Activated CD8-positive, alpha-beta memory T cell treated with anti-CD3 and anti-CD28 coated beads, Interleukin-2, amount 50 U/mL, for 4 hours (primary cell): ENCODE results near the gene GMPR2.

ENCODE experiments used
- DNase-seq: peaks from one replicate; pipeline ENCODE4 v3.0.0-alpha.2; 2020

Gene GMPR2

DNA sequence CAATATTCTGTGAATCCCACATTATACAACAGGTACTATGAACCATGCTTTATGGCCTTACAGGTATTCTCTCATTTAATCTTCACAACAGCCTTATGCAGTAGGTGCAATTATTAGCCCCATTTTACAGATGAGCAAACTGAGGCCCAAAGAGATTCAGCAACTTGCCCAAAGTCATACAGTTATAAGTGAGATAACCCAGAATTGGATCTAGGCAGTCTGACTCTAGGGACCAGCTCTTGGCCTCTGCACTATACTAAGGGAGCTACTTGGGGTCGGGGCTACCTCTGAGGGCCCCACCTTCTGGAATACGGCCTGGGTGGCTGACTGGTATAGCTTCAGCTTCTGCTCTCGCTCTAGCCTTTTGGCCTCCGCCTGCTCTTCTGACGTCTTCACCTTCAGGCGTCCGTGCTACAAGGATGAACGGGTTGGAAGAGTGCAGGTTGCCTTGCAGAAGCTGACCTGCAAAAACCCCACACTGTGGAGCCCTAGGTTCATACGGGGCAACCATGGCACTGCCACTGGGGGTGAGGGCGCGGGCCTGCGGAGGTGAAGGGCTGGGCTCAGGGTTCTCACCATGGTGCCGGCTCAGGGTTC lies 37.9 kb downstream of the GMPR2 start:
- DNase-seq: no peak

GRCh38 chr14:24271134-24271833 lies 38.6 kb downstream of the GMPR2 start, which contains the start of gene RABGGTA:
TSS of gene RABGGTA (minus strand) at chr14:24271597. CDS start at chr14:24271115, 482 bp downstream.
- DNase-seq: peak; percentile 89

DNA sequence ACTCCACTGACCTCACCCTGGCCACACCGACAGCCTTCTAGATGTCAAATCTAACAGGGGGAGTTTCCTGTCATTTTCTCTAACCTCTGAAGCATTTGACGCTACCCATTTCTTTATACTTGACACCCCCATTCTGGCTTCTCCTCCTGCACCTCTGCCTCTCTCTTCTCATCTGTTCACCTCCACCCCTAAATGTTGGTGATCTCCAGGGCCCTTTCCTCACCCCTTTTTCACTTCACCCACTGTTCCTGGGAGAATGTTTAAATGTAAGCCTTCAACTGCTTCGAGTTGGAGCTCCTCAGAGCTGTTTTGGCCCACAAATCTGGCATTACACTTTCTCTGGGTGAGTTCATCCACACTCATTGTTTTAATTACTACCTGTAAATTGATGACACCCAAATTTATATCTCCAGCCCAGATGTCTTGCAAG lies 39.1 kb downstream of the GMPR2 start:
- no peak for DNase-seq

DNA sequence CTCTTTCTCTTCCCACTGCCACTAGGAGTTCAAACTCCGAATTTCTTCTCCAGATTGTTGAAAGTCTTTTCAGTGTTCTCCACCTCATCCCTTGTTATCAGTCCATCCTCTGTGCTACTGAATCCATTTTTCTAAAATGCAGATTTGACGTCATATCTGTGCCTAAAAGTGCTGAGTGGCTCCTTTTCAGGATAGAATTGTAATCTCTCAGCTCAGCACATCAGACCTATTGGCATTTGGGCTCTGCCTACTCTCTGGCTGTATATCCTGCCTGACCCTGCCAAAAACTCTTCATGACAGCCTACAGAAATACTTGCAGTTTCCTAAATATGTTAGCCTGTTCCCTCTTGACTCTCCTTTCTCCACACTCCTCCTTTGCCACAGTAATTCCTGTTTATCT lies 39.7 kb downstream of the GMPR2 start:
- no peak for DNase-seq

DNA sequence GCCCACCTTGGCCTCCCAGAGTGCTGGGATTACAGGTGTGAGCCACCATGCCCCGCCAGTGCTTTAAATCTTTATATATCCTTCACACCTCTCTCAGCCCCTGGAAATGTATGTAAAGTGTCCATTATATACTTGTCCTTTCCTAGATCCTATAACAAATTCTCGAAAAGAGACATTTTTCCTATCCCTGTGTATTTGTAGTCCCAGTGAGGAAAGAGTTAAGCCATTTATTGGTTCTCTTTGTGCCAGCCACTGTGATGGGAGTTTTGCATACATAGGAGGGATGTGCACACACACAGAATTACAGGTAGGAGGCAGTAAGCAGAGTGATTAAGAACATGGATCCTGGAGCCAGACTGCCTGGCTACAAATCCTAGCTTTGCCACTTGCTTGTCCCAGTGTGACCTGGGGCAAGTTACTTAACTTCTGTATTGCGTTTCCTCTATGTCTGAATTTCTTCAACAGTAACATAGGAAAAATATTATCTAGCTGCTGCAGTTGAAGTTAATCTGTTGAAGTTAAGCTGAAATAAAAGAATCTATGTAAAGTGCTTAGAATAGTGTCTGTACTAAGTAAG lies 40.8 kb downstream of the GMPR2 start:
- DNase-seq: no peak

DNA sequence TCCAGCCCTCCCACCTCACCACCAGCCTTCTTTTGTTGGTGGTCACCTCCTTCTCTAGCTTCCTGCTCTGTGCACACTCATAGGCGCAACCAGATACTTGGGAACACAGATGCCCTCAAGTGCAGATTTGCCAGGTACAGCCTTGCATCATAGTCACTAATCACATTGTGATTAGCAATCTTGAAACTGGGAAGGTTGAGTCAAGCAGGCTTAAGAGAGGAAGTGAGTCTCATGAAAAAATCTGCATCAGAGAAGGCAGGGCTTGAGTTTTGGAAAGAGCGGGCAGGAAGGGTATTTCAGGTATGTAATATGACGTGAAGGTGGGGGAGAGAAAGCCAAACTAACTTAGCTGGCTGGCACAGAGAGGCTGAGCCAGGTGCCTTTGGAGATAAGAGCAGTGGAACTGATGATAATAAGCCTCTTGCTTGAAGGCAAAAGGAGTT lies 41.4 kb downstream of the GMPR2 start:
- DNase-seq: no peak

GRCh38 chr14:24277071-24277470 lies 44.3 kb downstream of the GMPR2 start:
- no peak for DNase-seq

GRCh38 chr14:24277606-24278321 lies 45.0 kb downstream of the GMPR2 start:
- DNase-seq: no peak

DNA sequence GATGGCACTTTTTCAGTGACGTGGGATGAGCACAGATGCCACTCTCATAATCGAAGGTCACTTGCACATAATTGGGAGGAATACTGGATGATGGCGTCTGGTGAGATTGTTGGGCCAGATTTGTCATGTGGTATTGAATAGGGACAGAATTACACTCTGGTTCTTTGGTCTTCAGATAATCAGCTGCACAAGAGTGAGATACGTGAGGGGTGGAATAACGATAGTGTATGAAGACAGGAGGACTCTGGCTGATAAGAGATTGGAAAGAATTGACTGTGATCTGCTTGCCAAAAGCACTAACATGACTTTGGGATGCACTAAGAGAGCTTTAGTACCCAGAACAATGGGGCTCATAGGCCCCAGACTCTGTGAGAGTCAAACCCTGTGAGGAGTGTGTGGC lies 45.7 kb downstream of the GMPR2 start:
- DNase-seq: no peak

DNA sequence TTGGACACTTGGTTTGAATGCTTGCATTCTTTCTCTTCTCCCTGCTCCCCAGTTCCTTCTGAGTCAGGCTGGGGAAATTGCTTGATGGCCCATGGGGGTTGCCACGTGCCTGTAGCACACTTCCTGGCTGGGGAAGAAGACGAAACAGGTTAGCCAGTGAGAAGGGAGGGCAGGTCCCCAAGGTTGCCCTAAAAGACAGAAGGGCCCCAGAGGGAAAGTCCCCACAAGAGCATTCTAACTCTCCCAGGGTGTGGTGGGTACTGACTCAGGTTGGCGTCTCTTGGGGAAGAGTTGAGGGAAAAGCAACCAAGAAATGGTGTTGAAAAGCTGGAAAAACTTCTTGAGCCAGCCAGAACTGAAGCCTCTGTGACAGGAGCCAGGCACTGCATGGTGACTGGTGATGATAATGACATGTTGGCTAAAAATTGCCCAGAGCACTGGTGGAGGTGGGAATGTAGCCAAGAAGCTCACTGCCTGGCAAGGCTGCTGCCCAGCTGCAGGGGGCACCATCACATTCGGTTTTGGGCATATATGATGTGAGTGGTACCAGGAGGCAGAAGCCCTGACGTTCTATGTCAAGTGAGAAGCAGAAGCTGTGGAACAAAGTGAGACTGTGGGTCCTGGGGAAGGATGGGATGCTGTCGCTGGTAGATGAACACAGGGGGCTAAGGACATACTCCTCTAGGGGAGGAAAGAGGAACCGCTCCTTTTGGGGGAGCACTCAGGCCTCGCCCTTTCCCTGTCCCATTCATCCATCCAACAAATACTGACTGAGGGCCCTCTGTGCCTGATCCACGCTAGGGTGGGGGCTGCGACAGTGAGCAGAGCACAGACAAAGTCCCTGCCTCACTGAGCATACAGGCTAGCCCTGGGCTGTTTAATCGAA lies 46.8 kb downstream of the GMPR2 start:
- DNase-seq: peak; percentile 28

DNA sequence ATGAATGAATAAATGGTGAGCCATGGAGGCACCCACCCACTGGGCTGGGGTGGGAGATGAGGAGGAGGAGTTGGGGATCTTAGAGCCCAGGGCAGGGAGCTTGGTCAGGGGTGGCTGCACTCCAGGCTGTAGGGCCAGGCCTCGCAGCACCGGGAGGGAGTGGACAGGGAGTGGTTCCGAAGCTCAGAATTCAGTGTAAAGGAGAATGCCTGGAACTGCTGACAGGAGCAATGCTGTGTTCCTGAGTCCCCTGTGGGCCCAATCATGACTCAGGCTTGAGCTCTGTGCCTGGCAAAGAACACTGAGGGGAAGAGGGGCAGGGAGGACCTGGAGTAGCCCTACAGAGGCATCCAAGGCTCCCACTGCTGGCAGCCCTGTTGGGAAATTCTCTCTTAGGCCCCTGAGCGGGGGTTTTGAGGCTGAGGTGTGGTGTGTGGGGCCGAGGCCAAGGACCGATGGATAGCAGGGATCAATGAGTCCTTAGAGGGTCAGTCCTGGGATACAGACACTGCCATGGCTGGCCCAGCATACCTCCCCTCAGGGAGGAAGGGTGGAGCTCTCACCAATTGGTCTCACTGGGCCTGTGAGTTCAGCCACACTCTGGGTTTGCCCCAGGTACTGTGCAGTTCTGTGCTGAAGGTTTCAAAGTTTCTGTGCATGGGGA lies 48.2 kb downstream of the GMPR2 start:
- DNase-seq: no peak

GRCh38 chr14:24281636-24282035 lies 48.9 kb downstream of the GMPR2 start:
- DNase-seq: no peak

DNA sequence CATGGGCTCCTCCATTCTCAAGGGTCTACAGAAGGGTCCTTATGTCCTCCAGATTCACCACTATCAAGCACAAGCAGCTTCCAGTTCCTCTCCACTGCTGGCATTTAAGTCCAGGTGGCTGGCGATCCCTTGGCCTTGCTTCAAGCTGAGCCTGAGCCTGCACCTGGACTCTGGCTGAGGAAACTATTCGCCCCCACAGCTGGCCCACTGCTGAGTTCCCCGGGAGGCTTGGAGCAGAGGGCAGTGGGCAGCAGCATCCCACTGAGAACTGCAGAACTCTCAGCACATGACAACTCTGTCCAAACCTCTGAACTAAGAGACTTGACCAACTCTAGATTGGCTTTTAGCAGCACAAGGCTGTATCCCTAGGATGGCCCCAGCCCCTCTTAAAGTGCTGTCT lies 50.0 kb downstream of the GMPR2 start:
- DNase-seq: no peak

DNA sequence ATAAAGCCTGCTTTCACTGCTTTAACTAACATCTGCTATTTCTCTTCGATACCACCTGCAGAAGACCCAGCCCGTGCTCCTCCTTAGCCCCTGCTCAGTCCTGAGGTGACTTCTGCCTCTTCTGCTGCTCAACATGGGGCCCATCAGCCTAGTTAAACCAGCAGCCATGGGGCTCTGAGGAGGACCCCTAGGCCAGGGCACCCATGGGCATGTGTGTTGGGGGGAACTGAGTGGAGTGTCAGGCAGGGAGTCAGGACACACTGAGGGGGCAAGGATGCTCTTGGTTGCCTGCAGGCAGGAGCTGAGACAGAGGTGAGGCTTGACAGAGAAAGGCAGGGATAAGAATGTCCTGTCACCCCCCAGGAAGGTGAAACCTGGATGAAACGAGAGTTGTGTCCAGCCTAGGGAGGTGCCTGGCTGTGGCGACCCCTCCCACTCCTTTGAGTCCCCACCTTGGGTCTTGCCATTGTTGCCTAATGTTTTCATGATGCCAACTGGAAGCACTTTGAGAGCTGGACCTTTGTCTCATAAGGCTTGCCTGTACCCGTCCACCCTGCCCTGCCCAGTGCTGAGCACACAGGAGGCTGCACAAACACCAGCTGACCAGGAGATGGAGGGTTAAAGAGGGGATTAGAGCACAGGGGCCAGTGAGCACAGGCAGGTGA lies 51.2 kb downstream of the GMPR2 start:
- no peak for DNase-seq

- no peak for DNase-seq
Measured at GRCh38 chr14:24284501-24285035, 51.8 kb downstream of the GMPR2 start.

GRCh38 chr14:24285351-24285750 lies 52.6 kb downstream of the GMPR2 start:
- no peak for DNase-seq

- DNase-seq: no peak
Measured at GRCh38 chr14:24286996-24287395, 54.3 kb downstream of the GMPR2 start.
